Jurkat, Clone E6-1 (cell line): ENCODE data around the gene DNASE2B.

ENCODE experiments used
- DNase-seq: peaks from one replicate; pipeline ENCODE4 v3.0.0-alpha.2; 2011; ENCODE audit warnings: low read depth, low spot score
- H3K4me3 ChIP-seq: 2 replicates; pipeline ENCODE4 v1.5.1; 2011; ENCODE audit warnings: mild to moderate bottlenecking, low read length, control low read depth, moderate library complexity

Gene DNASE2B

GRCh38 chr1:84407524-84407923 is 9.2 kb downstream of the DNASE2B start:
- no peak overlapping the region for H3K4me3 ChIP-seq
- no peak for DNase-seq

GRCh38 chr1:84407958-84408422 is 9.7 kb downstream of the DNASE2B start:
- H3K4me3 ChIP-seq: no peak overlapping the region
- no peak for DNase-seq

GRCh38 chr1:84409888-84410287 is 11.6 kb downstream of the DNASE2B start:
- no peak for DNase-seq
- no peak overlapping the region for H3K4me3 ChIP-seq

- DNase-seq: no peak
- H3K4me3 ChIP-seq: no peak overlapping the region
These were observed 12.2 kb downstream of the DNASE2B start for GRCh38 chr1:84410328-84411095.

GRCh38 chr1:84412316-84412942 is 14.1 kb downstream of the DNASE2B start:
- no peak for DNase-seq
- no peak overlapping the region for H3K4me3 ChIP-seq

- DNase-seq: no peak
- H3K4me3 ChIP-seq: no peak overlapping the region
These were observed 17.1 kb downstream of the DNASE2B start for GRCh38 chr1:84415396-84415795.

- no peak for DNase-seq
- H3K4me3 ChIP-seq: no peak overlapping the region
These were observed 24.6 kb downstream of the DNASE2B start for GRCh38 chr1:84422909-84423308.

- no peak overlapping the region for H3K4me3 ChIP-seq
- DNase-seq: no peak
These were observed 26.3 kb downstream of the DNASE2B start for GRCh38 chr1:84424513-84425149.

GRCh38 chr1:84425150-84425896 is 27.0 kb downstream of the DNASE2B start:
- H3K4me3 ChIP-seq: no peak overlapping the region
- no peak for DNase-seq

- no peak for DNase-seq
These were observed 28.1 kb downstream of the DNASE2B start for GRCh38 chr1:84426376-84426775.

GRCh38 chr1:84427250-84428188 is 29.2 kb downstream of the DNASE2B start:
- DNase-seq: no peak
- no peak overlapping the region for H3K4me3 ChIP-seq

More at GRCh38 chr1:84426376-84426775, 28.1 kb downstream of the DNASE2B start:
- no peak overlapping the region for H3K4me3 ChIP-seq

GRCh38 chr1:84428235-84428634 is 30.0 kb downstream of the DNASE2B start:
- no peak for DNase-seq
- H3K4me3 ChIP-seq: no peak overlapping the region

GRCh38 chr1:84429231-84429630 is 30.9 kb downstream of the DNASE2B start:
- no peak for DNase-seq
- H3K4me3 ChIP-seq: no peak overlapping the region

- no peak for DNase-seq
- H3K4me3 ChIP-seq: no peak overlapping the region
These were observed 32.3 kb downstream of the DNASE2B start for GRCh38 chr1:84430546-84430945.

GRCh38 chr1:84433258-84434080 is 35.2 kb downstream of the DNASE2B start:
- peak; percentile 86 for DNase-seq
- H3K4me3 ChIP-seq: peak overlapping the region; percentile 27; the same call in 1 of the 2 replicates

GRCh38 chr1:84434081-84434769 is 35.9 kb downstream of the DNASE2B start:
- no peak overlapping the region for H3K4me3 ChIP-seq
- no peak for DNase-seq
